Activated CD4-positive, alpha-beta T cell treated with anti-CD3 and anti-CD28 coated beads for 1 hour (primary cell): Measurements from ENCODE around the gene TEX54.

Experiments used
- DNase-seq: peaks from one replicate; pipeline ENCODE4 v3.0.0-alpha.2; 2020

TEX54 gene

GRCh38 chr11:62782753-62783152 is 49.9 kb downstream of the TEX54 start:
- no peak for DNase-seq
